ENCODE results near the gene DLG2.

Gene DLG2

DNA sequence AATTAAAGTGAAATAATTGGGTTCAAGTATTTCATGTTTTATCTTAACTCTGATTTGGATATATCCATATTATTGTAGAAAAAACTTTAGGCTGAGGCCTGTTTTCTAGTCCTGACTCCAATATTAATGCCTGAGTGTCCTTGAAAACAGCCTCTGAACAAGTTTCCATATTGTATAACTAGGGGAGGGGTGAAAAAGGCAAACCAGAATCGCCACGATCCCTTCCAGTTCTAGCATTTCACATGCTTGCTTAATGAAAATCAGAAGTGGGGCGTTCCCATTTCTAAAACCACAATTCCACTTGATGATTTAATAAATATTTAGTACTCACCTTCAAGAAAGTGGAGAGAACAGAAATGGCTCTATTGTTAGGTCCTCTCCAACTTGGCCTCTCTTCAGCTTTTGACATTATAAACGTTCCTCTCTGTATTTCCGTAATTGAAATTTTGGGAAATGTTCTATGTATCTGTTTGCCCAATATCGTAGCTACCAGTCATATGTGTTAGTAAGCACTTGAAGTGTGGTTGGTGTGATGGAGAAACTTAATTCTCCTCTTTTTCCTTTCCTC, 1779.6 kb downstream of the DLG2 start:
- DNase-seq (ENCODE audit: low spot score), result no peak

DNA sequence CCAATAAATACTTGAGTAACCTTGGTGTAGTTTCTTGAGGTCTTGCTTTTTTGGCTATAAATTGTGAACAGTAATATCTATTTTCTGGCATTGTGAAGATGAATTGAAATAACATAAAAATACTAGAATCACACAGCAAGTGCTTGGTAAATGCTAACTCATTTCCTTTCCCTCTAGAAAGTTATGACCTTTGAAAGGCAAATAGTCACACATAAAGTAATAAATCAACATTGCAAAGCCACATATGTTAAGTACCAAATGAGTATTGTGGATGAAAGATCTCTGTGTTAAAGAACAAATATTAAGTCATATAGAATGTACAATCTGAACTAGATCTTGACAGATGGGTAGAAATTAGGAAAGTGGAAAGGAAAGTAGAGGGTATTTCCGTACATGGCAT, 1781.3 kb downstream of the DLG2 start:
- no peak for DNase-seq (ENCODE audit: low spot score)

DNA sequence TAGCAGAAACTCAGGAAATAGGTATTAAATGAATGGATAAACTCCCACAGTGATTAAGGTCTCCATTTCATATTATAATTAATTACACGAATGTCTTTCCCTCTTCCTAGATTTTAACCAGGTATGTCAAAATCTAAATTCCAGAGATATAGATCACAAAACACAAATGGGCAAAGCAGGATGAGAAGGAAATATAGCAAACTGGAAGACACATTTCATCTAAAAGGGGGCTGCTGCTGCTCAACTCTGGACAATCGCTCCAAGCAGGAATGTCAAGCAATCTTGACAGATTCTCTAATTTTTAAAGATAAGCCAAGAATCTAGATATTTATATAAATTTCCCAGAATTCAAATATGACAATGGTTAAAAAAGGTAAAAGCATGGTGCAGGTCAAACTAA, 1786.8 kb downstream of the DLG2 start:
- no peak for DNase-seq (ENCODE audit: low spot score)

DNA sequence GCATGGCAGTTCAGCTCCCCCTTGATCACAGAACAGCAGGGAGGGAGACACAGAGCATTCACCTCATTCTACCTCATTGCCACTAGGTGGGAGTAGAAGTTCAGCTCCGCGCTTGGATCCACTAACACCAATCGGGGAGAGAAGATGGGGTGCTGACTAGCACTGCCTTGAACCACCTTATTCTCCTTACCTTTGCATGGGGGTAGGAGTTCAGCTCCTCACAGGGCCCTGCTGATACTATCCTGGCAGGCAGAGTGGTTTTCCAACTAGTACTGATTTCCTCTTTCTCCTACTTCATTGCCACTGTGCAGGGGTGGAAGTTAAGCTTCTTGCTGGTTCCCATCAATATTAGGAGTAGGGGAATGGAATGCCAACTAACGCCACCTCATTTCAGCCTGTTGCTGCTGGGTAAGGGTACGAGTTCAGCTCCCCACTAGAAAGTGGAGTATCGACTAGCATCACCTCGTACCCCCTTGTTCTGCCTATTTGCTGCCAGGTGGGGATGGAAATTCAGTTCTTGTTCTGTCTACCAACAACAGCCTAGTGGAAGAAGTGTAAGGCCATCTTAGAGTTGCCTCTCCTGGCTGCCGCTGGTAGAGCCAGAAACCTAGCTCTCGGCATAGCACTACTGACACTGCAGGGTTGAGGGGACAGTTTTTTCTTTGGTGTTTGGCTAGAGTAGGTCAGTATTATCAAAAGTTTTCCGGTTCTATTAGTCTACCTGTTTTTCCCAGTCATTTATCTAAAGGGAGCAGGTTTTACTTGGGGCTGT, 1790.1 kb downstream of the DLG2 start:
- peak; percentile 64 for DNase-seq (ENCODE audit: low spot score)

DNA sequence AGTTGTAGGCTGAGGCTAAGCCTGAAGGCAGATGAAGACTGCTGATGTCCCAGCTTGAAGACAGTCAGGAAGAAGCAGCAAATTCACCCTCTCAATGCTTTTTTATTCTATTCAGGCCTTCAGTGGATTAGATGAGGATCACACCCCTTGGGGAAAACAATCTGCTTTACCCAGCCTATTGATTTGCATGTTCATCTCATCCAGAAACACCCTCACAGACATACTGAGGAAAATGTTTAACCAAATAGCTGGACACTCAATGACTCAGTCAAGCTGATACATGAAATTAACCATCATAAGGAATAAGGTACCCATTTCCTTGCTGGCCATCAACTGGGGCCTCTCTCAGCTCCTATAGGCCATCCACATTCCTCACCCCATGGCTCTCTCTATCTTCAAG, 1791.1 kb downstream of the DLG2 start:
- DNase-seq (ENCODE audit: low spot score), result no peak

DNA sequence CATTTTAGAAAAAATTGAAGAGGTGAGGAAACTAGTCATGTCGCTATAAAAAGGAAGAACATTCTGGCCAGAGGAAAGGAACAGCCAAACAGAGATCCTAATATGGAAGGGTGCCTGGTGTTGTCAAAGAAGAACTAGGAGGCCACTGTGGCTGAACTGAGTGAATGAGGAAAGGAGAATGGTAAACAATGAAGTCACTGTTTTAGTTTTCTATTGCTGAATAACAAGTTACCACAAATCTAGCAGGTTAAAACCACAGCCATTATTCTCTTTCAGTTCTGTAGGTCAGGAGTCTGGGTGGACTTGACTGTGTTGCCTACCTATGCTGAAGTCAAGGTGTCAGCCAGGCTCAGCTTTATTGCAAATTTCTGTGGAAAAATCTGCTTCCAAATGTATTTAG, 1791.7 kb downstream of the DLG2 start:
- peak; percentile 76 for DNase-seq (ENCODE audit: low spot score)

DNA sequence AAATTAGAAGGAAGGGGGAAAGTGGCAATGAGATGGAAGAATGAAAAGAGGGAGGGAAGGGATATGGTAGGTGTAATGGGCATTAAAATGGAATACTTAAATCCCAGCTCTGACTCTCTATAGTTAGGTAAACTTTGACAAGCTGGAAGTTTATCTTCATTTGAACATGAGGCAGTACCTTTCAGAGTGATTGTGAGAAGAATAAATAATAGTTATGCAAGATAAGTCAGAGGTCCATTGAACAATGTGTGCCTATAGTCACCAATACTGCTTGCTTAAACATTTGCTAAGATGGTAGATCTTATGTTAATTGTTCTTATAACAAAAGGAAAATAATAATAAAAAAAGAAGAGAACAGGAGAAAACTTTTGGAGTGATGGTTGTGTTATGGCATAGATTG, 1795.2 kb downstream of the DLG2 start:
- DNase-seq (ENCODE audit: low spot score), result no peak

DNA sequence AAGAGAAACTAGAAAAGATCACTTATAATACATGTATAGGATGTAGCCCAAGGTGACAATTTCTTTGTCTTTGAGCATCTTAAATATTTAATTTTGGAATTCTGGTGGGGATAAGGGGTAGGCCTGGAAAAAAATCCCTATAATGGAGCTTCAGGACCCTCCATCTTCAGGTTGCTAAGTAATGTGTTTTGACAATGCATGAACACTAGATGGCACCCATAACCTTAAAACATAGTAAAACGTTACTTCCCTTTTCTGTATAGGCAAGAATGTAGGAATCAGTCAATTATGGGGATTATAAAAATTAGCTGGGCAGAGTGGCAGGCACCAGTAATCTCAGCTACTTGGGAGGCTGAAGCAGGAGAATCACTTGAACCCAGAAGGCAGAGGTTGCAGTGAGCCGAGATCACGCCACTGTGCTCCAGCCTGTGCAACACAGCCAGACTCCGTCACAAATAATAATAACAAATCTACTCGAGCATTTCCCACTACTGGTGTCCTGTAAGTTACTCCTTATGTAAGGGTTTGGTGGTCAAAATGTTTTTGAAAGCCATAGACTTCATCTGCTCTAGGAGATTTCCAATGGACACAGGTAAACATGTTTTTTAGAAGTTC, 1799.1 kb downstream of the DLG2 start:
- peak; percentile 52 for DNase-seq (ENCODE audit: low spot score)

DNA sequence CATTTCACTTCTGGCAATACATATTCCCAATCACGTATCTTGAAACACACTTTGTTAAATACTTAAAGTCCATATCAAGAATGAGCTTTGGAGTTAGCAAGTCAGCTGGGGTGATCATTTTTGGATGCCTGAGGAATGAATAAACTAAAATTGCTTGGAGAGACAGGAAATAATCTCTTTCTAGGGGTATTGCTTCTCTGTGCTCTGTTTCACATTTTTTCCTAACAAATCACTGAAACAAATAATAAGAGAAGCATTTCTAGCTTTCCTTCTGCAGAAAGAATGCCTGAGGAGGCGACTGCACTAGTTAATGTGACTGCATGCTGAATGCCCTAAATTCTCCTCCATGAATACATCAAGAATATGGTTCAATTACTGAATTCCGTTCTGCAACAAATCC, 1799.6 kb downstream of the DLG2 start:
- DNase-seq (ENCODE audit: low spot score), result no peak

DNA sequence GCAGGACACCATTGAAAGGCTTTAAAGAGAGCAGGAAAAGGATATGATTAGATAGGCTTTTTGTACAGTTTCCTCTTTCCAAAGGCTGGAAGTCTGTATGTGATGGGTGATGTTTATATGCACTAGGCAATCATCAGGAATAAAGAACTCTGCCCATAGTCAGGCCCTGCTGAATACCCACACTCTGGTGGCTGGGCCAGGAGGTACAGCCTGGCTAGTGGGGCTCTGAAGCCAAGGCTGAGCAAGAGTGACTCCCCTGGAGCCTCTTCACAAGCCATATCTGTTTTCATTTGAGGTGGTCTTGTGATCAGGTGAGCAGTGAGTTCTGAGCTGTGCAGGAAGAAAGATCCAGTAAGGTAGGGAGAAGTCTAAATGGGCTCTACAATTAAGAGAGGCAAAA, 1801.1 kb downstream of the DLG2 start:
- DNase-seq (ENCODE audit: low spot score), result no peak

DNA sequence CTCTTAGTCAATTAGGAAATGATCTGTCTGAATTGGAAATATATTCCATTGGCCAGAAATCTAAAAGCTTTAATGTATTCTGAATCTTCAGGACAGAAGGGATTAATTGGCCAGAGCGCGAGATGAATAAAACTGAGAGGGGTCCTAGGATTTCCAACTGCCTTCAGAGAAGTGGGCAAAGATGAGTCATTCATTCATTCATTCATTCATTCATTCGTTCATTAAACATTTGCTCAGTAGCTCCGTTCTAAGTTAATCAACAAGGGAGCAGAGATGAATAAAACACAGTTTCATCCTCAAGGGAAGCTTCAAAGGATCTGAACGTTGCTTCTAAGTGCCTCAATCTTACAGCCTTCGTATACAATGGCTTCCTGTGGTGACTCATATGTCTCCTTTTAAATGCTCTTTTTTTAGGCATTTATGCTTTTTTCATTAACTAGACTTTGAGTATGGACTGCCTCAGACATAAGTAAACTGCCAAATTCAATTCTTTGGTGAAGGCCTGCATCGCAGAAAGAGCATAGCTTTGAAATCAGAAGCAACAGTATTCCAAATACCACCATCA, 1803.6 kb downstream of the DLG2 start:
- no peak for DNase-seq (ENCODE audit: low spot score)

DNA sequence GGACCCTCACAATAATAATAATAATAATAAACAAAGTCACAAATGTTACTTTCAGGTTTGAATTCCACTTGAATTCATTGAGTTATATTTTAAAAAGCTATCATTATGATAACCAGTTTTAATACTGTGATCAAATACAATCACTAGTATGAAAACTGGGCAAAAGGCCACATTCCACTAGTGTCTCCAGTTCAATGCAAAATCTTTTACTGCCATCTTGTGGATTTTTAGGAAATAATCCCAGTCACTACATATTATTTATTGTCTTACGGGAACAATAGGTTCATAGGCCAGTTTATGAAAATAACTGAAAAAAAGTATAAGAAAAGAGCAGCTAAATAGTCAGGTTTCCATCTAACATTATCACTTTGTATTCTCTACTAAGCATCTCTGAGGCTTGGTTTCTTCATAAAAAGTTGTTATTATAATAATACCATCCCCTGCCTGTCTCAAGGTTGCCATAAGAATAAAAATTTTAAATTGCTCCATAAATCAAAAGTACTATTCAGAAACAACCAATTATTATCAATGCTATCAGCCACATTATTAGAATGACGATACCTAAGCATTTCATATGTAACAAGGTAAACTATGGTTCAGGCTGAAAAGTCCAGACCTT, 1807.1 kb downstream of the DLG2 start:
- DNase-seq (ENCODE audit: low spot score), result peak; percentile 63

DNA sequence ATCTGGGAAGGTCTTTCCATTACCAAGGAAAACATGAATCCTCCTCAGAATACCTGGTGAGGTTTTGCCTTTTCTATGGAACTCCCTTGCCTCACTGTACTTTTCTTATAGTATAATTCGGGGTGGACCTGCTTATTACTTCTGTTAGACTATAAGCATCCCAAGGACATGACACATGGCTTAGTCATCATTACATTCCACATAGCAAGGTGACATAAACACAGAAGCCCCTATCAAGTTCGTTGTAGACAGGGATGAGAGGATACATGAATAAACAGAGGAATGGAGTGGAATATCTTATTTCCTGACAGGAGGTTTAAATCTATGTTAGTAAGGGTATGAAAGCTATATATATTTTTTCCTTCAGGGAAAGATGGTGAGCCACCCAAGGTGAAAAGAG, 1808.8 kb downstream of the DLG2 start:
- peak; percentile 20 for DNase-seq (ENCODE audit: low spot score)

DNA sequence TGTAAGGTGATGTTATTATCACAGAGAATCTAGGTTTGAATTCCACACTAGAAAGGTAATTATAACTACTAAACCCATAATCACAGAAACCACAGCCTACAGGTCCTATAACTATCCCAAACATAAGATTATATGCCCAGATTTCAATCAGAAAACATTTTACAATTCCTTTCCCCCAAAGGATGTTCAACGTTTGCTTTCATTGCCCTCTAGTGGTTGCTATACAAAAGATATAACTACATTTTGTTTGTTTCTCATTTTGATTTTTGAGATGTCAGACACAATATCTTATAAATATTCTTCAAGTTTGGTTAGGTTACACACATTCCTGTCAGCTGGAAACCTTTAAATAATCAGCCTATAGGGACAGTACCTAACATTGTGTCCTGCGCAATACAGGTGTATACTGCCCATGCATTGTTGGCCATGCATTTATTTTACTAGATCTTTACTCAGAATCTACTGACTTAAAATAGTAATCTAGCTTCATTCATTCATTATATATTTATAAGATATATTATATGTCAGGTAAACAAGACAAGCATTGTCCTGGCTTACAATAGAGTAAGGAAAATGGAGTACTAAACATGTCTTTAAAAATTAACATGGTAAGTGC, 1810.5 kb downstream of the DLG2 start:
- peak; percentile 31 for DNase-seq (ENCODE audit: low spot score)

DNA sequence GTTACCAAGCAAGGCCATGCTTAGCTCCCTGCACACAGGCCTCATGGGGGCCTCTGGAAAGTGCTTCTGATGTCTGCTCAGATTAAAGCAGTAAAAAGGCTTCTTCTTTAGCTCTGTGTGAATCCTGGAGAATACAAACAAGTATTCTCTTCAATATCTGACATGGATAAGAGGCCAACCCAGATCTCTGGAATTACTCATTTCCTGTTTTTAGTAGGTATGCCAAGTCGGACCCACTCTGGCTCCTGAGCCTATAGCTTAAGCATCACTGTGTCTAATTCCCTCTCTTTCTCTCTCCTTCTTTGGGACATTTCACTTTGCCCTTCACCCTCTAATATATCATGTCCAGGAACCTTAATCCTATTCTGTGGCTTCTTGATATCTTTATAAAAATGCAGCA, 1811.4 kb downstream of the DLG2 start:
- no peak for DNase-seq (ENCODE audit: low spot score)

DNA sequence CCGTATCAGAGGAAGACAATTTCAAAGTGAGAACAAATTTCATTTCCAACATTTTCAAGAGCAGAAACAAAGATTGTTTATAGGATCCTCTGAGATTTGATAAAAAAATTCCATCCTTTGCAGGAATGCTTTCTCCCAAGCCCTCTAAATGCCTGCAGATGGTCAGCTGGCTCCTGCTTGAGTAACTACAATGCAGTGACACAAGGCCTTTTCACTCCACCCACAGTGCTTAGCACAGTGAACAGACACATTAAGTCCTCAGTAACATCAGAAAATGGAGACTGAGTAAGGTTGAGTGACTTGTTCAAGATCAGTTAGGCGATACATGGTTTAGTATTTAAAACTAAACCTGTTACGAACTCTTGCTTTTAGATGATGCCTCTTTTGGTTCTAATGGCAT, 1813.8 kb downstream of the DLG2 start:
- DNase-seq (ENCODE audit: low spot score), result no peak

DNA sequence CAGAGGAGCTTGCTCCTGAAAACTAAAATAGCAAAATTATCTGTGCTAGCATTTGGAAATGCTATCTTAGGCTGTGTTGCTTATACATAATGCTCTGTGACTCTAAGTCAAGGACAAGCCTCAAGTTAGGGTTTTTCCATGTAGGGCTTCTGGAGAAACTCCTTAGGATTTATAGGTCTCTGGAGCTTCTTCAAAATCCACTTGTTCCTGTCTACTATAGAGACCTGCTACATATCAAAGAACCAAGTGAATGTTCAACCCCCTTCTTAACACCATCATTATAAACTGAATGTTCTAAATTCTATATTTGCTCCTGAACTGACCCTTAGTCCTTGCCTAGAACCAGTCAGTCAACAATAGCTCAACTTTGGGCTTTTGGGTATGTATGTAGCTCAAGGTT, 1817.9 kb downstream of the DLG2 start:
- no peak for DNase-seq (ENCODE audit: low spot score)

DNA sequence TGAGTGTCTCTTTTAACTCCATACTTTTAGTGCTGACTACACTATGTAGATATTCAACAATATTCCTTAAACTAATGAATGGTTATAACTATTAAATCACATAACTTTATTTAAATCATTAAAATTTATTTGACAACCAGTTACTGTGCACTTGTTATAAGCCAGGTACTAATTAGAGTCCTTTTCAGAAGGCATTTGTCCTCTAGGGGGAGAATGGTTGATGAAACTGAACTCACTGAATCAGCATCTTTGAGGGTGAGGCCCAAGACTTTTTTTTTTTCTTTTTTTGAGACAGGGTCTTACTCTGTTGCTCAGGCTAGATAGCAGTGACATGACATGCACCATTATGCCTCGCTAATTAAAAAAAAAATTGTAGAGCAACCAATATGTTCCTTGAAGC, 1825.3 kb downstream of the DLG2 start:
- DNase-seq (ENCODE audit: low spot score), result no peak

DNA sequence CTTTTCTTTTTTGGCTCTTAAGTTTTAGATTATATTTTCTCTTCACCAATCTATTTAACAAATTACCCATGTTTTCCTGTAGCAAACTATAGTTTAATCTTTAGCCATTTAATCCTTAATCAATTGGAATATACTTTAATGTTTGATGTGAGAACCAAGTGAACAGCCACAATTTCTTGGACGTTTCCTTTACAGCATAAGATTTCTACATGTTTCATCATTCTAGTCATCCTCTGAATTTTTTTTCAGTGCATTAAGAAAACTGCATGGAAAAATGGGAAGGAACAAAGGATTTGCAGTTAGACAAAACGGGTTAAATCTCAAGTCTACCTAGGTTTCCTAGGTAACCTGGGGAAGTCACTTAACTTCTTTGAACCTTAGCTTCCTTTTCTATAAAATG, 1833.8 kb downstream of the DLG2 start:
- no peak for DNase-seq (ENCODE audit: low spot score)

DNA sequence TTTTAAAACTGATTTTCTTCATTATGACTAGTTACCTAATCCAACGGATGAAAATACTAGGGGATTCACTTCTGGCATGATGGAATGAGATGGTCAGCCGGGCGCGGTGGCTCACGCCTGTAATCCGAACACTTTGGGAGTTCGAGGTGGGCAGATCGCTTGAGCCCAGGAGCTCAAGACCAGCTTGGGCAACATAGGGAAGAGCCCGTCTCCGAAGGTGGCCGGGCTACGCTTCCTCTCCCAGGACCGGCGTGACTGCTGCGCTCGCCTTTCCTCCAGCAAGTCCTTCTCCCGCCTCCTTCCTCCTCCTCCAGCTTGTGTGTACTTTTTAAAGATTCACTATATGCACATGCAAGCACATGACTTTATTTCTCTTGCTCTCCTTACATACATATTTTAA, 1835.6 kb downstream of the DLG2 start:
- no peak for DNase-seq (ENCODE audit: low spot score)

DNA sequence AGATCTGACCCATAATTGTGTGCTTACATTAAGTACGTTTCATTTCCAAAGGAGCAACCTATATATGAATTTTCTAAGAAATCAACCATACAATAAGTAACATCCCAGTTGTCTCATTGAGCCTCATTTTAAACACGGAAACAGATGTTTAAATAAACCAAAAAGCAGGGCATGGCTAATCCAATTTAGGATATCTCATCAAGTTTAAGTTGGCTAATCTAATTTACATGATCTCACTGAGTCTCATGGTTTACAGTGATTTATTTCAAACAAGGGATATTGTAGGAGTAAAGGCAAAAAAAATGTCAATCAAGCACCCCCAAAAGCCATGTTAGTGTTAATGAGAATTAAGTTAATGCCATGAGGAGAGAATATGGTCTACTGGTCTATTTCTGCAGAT, 1841.2 kb downstream of the DLG2 start:
- no peak for DNase-seq (ENCODE audit: low spot score)

DNA sequence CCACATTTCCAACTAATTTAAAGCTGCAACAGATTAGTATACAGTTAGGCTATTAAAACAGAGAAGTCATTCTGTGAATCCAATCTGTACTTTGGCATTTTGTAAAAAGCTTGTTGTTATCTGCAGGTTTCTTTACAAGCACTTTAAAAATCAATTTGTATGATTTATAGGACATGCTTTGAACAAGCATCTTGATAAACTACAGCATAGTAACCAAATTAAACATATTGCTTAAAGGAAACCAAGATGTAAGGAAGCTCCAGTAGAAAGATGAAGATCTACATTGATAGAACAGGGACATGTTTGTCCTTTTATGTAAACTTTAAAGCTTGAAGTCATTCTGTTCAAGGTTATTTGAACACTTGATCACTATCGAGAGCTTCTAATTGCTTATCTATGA, 1842.7 kb downstream of the DLG2 start:
- DNase-seq (ENCODE audit: low spot score), result no peak

DNA sequence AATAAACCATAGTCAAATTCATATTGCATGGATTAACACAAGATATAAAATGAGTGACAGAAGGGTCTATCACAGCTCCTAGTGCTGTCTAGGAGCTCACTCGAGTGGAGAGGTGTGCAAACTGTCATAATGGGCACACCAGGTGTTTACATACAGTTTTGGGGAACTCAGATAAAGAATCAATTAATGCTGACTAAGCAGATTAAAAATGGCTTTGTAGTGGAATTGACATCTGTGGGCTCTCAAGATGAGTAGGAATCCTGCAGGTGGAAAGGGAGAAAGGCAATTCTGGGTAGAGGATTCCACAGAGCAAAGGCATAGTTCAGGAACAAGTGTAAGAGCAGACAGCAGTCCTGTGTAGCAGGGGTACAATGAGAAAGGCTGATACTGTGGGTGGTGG, 1844.8 kb downstream of the DLG2 start:
- DNase-seq (ENCODE audit: low spot score), result no peak

Measured in SW480 (cell line).